Measurements from ENCODE around the gene ZFP62. TPM values are rescaled to one million over a fixed set of nuclear protein-coding genes. Genes with fewer than 3 reads are reported as not detected.
A peak's percentile ranks its signal among the peaks of the same experiment; 100 is the strongest.

ZFP62 gene
- total and polyA plus RNA-seq, 2 of the 8 experiments (the other 6 are each of a cell fraction or from before 2014, with no cell fraction given): 9.3 to 38.5 TPM

DNA sequence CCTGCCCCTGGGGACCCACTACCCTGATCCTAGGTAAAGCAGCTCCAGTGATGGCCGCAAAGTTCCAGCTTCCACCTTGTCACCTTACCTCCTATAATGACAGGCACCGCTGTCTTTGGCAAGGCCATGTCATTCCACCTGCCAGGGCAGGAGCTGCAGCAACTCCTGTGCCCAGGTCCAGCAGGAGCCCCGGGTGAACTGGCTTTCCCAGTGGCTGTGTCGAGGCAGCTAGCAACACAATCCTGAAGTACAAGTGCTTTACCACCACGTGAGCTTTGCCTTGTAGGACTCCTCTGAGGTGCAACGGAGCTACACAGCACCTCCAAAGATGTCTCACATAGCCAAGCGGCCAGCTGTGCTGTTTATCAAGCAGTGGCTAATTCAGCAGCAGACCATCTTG, 37.7 kb downstream of the ZFP62 start:
- H2AFZ ChIP-seq (ENCODE audit: low read length): no peak overlapping the region
- H3K4me2 ChIP-seq (ENCODE audit: insufficient read depth in 1 of 2, low read depth in 2 of 2, low read length in 2 of 2): no peak overlapping the region
- H3K9me3 ChIP-seq (ENCODE audit: insufficient read depth in 2 of 2, low read depth in 1 of 2, low read length in 1 of 2): 0 out of 4 replicates have a peak, but pooled peaks cover 0 to 2% of the 10 kb centered on the region in 2 experiments
- H2AK5ac ChIP-seq (ENCODE audit: low read depth, low read length): no peak overlapping the region
- no peak overlapping the region for H2BK120ac ChIP-seq (replicated peaks; ENCODE audit: low read depth, low read length)
- POLR2A ChIA-PET (ENCODE audit: partially characterized antibody): no interaction called here
- H3K23me2 ChIP-seq (ENCODE audit: low read depth, low read length): no peaks in the 10 kb centered on the region
- no peak overlapping the region for H2BK20ac ChIP-seq (ENCODE audit: low read length)
- no peaks in the 10 kb centered on the region for H4K20me1 ChIP-seq (replicated peaks in 1 of 2; ENCODE audit: control insufficient read depth in 1 of 2, insufficient read depth in 2 of 2, low read length in 2 of 2)
- H3K79me1 ChIP-seq (ENCODE audit: low read depth, low read length): no peaks in the 10 kb centered on the region
- H4K5ac ChIP-seq (ENCODE audit: insufficient read length, low read depth, low read length): no peak overlapping the region
- no peak overlapping the region for H3K4ac ChIP-seq (replicated peaks; ENCODE audit: insufficient read length, low read depth, low read length)
- CTCF ChIA-PET (ENCODE audit: partially characterized antibody): interaction anchor here (1.0 kb wide), 1 partner anchor 24 kb away, joined by 3 read pairs; no protein-coding TSS in a partner anchor
- H2BK5ac ChIP-seq (ENCODE audit: low read depth, low read length): no peak overlapping the region
- no peak overlapping the region for H3K18ac ChIP-seq (ENCODE audit: extremely low read depth, low read length)
- no peak overlapping the region for H4K8ac ChIP-seq (ENCODE audit: extremely low read depth, insufficient read depth, low read length)
- DNase-seq (ENCODE audit: low read depth in 1 of 2, low spot score in 2 of 2) (peak in 1 of 2 experiments; percentile 30), FAIRE-seq (no peak)
- no peak overlapping the region for H3K56ac ChIP-seq (replicated peaks; ENCODE audit: insufficient read length, low read depth, low read length)
- no peak overlapping the region for H3K4me3 ChIP-seq (ENCODE audit: extremely low read depth in 1 of 4, insufficient read depth in 2 of 4, low read depth in 3 of 4, low read length in 4 of 4)
- peaks cover 0 to 2% (median 0%) of the 10 kb centered on the region in 4 experiments; a peak in 1 of 7 replicates for H3K4me1 ChIP-seq (replicated peaks in 1 of 4; ENCODE audit: control insufficient read depth in 3 of 4, insufficient read depth in 4 of 4, low read length in 3 of 4)
- H3K27me3 ChIP-seq (replicated peaks in 1 of 4; ENCODE audit: control insufficient read depth in 3 of 4, extremely low read depth in 1 of 4, insufficient read depth in 3 of 4, low read length in 3 of 4): peaks cover 0 to 5% (median 3%) of the 10 kb centered on the region in 4 experiments; a peak in 3 of 7 replicates
- H3K9ac ChIP-seq (replicated peaks in 1 of 4; ENCODE audit: extremely low read depth in 1 of 4, low read depth in 3 of 4, low read length in 3 of 4): no peak overlapping the region
- no peak overlapping the region for H2BK15ac ChIP-seq (ENCODE audit: low read length)
- no peak overlapping the region for H3K14ac ChIP-seq (ENCODE audit: insufficient read length)
- peak overlapping the region; percentile 70; the same call in 1 of the 2 replicates for H2BK12ac ChIP-seq (ENCODE audit: low read depth, low read length)
- no peaks in the 10 kb centered on the region for H3K79me2 ChIP-seq (ENCODE audit: control insufficient read depth in 1 of 2, insufficient read depth in 2 of 2, low read length in 2 of 2)
- H4K91ac ChIP-seq (replicated peaks; ENCODE audit: insufficient read length, low read length): no peak overlapping the region
- H3K23ac ChIP-seq (ENCODE audit: insufficient read length): no peak overlapping the region
- no peak overlapping the region for H3K27ac ChIP-seq (ENCODE audit: low read depth, low read length)
- H3K36me3 ChIP-seq (ENCODE audit: control insufficient read depth in 2 of 4, insufficient read depth in 4 of 4, low read length in 3 of 4): no peaks in the 10 kb centered on the region
- 83% methylated on average over 7 of the region's 7 CpGs; no CpG with 5 or more reads in 1 of the 2 experiments for WGBS, 2 experiments (ENCODE audit: extremely low coverage in 1 of 2, insufficient coverage in 1 of 2, insufficient read length in 1 of 2, insufficient replicate concordance in 2 of 2, low coverage in 1 of 2, low lambda C conversion rate in 2 of 2, missing lambda C conversion rate in 1 of 2)
- no peak for TF ChIP-seq SP4 (IDR thresholded peaks at IDR 0.05; ENCODE audit: low read length)
- TF ChIP-seq TAF1 (IDR thresholded peaks at IDR 0.05; ENCODE audit: low read depth, low read length): no peak
- no peak for TF ChIP-seq MAFK (IDR thresholded peaks at IDR 0.05; ENCODE audit: low read depth, low read length)
- no peak for TF ChIP-seq SIX5 (IDR thresholded peaks at IDR 0.05; ENCODE audit: low read depth, low read length)
- TF ChIP-seq GABPA (IDR thresholded peaks at IDR 0.05; ENCODE audit: borderline replicate concordance, insufficient read depth, low read length): no peak
- TF ChIP-seq TBP (IDR thresholded peaks at IDR 0.05; ENCODE audit: low read depth, low read length): no peak
- TF ChIP-seq POU5F1 (IDR thresholded peaks at IDR 0.05; ENCODE audit: low read depth, low read length): no peak
- TF ChIP-seq KDM4A (IDR thresholded peaks at IDR 0.05; ENCODE audit: low read depth, low read length, severe bottlenecking): no peak
- no peak for TF ChIP-seq GTF2F1 (IDR thresholded peaks at IDR 0.05; ENCODE audit: borderline replicate concordance, low read depth, low read length)
- TF ChIP-seq, protein P1, sequence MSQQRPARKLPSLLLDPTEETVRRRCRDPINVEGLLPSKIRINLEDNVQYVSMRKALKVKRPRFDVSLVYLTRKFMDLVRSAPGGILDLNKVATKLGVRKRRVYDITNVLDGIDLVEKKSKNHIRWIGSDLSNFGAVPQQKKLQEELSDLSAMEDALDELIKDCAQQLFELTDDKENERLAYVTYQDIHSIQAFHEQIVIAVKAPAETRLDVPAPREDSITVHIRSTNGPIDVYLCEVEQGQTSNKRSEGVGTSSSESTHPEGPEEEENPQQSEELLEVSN (IDR thresholded peaks at IDR 0.05): no peak
- TF ChIP-seq SP1 (IDR thresholded peaks at IDR 0.05; ENCODE audit: low read depth, low read length): no peak
- no peak for TF ChIP-seq RBBP5 (IDR thresholded peaks at IDR 0.05; ENCODE audit: borderline replicate concordance, low read depth, low read length)
- no peak for TF ChIP-seq BACH1 (IDR thresholded peaks at IDR 0.05; ENCODE audit: low read length)

Data from H1 (cell line).